ENCODE measurements around the gene SMARCD3.

GRCh38 chr7:151286148-151286547 lies 37.7 kb upstream of the SMARCD3 start:
- TF ChIP-seq CTCF (IDR thresholded peaks at IDR 0.05; ENCODE audit: insufficient read depth, low read length) (no peak), SPI1 (IDR thresholded peaks at IDR 0.05; ENCODE audit: borderline replicate concordance, low read depth) (no peak), POLR2AphosphoS5 (IDR thresholded peaks at IDR 0.05; ENCODE audit: low read depth) (no peak), REST (IDR thresholded peaks at IDR 0.05; ENCODE audit: insufficient replicate concordance, low read depth) (no peak)
